Loucy (cell line): ENCODE results near the gene ZNF341.
"Not testable (repeated sequence)": the region's sequence is repeated elsewhere in the genome, so short reads cannot be mapped to it uniquely, and the experiment has no call there.

Experiments used
- H2AFZ ChIP-seq: fragments of 200-600 bp; sonication (generic); 2 replicates; pipeline ENCODE4 v1.6.0; 2016; ENCODE audit warnings: antibody characterized with exemption, mild to moderate bottlenecking, low read length, moderate library complexity
- H3F3A ChIP-seq: fragments of 200-600 bp; 2 replicates; pipeline ENCODE4 v1.6.0; 2016; ENCODE audit warnings: antibody characterized with exemption, low read depth, mild to moderate bottlenecking
- H3K27me3 ChIP-seq: fragments of 200-600 bp; sonication (generic); 2 replicates; pipeline ENCODE4 v1.6.1; 2014; ENCODE audit warnings: low read length, mild to moderate bottlenecking; ENCODE audit not compliant: insufficient read depth, poor library complexity, severe bottlenecking
- H3K36me3 ChIP-seq: fragments of 200-600 bp; sonication (generic); 2 replicates; pipeline ENCODE4 v1.6.1; 2016; ENCODE audit warnings: low read length; ENCODE audit not compliant: insufficient read depth
- H3K4me1 ChIP-seq: fragments of 200-600 bp; sonication (generic); 2 replicates; pipeline ENCODE4 v1.5.1; 2014; ENCODE audit warnings: low read length, mild to moderate bottlenecking; ENCODE audit not compliant: insufficient read depth, poor library complexity, severe bottlenecking
- H3K4me2 ChIP-seq: fragments of 200-600 bp; sonication (generic); 2 replicates; pipeline ENCODE4 v1.6.0; 2014; ENCODE audit warnings: antibody characterized with exemption, low read length, low read depth, mild to moderate bottlenecking; ENCODE audit not compliant: poor library complexity, severe bottlenecking
- H3K4me3 ChIP-seq: fragments of 200-600 bp; sonication (generic); 2 replicates; pipeline ENCODE4 v1.5.1; 2014; ENCODE audit warnings: low read length, mild to moderate bottlenecking, mixed read lengths; ENCODE audit not compliant: poor library complexity, severe bottlenecking
- H3K79me2 ChIP-seq: fragments of 200-600 bp; sonication (generic); 2 replicates; pipeline ENCODE4 v1.6.1; 2014; ENCODE audit warnings: low read length; ENCODE audit not compliant: insufficient read depth
- H3K9ac ChIP-seq: fragments of 200-600 bp; sonication (generic); 2 replicates; pipeline ENCODE4 v1.6.0; 2014; ENCODE audit warnings: mild to moderate bottlenecking, low read depth, low read length, moderate library complexity; ENCODE audit not compliant: poor library complexity, severe bottlenecking
- H3K9me2 ChIP-seq: fragments of 200-600 bp; sonication (generic); replicated peaks from 2 replicates; pipeline ENCODE4 v1.6.1; 2016; ENCODE audit warnings: low read depth, low read length, mixed read lengths
- H3K9me3 ChIP-seq: fragments of 200-600 bp; sonication (generic); 2 replicates; pipeline ENCODE4 v1.6.1; 2014; ENCODE audit warnings: mild to moderate bottlenecking, antibody characterized with exemption, low read length, low read depth; ENCODE audit not compliant: insufficient read depth
- H4K20me1 ChIP-seq: fragments of 200-600 bp; sonication (generic); 2 replicates; pipeline ENCODE4 v1.6.0; 2014; ENCODE audit warnings: antibody characterized with exemption, low read length, mild to moderate bottlenecking; ENCODE audit not compliant: insufficient read depth, poor library complexity, severe bottlenecking
- CTCF ChIP-seq: fragments of 200-600 bp; sonication (generic); conservative IDR thresholded peaks from 2 replicates; pipeline ENCODE4 v1.5.1; 2014; ENCODE audit warnings: mild to moderate bottlenecking, antibody characterized with exemption, low read length
- EZH2phosphoT487 ChIP-seq: fragments of 200-600 bp; IDR thresholded peaks from 2 replicates; pipeline ENCODE4 v1.6.1; 2018; ENCODE audit warnings: antibody characterized with exemption, mild to moderate bottlenecking, moderate library complexity, borderline replicate concordance

The ZNF341 gene

GRCh38 chr20:33753143-33753542, 21.3 kb downstream of the ZNF341 start:
- Histone ChIP-seq H3K9me2 (no peaks in the 10 kb centered on the region), H3K27me3 (no peaks in the 10 kb centered on the region), H3K4me1 (peaks cover 6% of the 10 kb centered on the region), H4K20me1 (no peaks in the 10 kb centered on the region), H3K79me2 (no peaks in the 10 kb centered on the region), H3K9me3 (no peaks in the 10 kb centered on the region), H3F3A (no peaks in the 10 kb centered on the region), H3K9ac (no peak overlapping the region), H2AFZ (no peak overlapping the region), H3K4me3 (no peak overlapping the region), H3K4me2 (no peak overlapping the region), H3K36me3 (peaks cover 3% of the 10 kb centered on the region)
- TF ChIP-seq CTCF (no peak), EZH2phosphoT487 (no peak)

DNA sequence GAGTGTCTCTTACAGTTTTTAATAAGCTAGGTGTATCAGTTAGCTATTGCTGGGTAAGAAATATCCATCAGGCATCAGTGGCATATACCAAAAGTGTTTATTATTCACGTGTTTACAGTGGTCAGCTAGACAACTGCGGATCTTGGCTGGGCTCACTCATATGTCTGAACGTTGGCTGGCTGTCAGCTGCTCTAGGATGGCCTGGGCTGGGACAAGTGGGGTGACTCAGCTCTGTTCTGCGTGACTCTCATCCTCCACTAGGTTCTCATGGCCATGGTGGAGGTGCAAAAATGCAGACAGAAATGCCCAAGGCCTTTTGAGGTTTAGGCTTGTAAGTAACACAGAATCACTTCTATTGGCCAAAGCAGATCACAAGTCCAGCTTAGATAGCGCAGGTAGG, 22.0 kb downstream of the ZNF341 start:
- no peaks in the 10 kb centered on the region for H3K27me3 ChIP-seq
- no peaks in the 10 kb centered on the region for H4K20me1 ChIP-seq
- H3K9me3 ChIP-seq: no peaks in the 10 kb centered on the region
- peaks cover 6% of the 10 kb centered on the region for H3K4me1 ChIP-seq
- H3K4me2 ChIP-seq: no peak overlapping the region
- H3K9ac ChIP-seq: no peak overlapping the region
- H2AFZ ChIP-seq: no peak overlapping the region
- H3K79me2 ChIP-seq: no peaks in the 10 kb centered on the region
- no peak overlapping the region for H3K4me3 ChIP-seq
- H3K9me2 ChIP-seq: no peaks in the 10 kb centered on the region
- no peaks in the 10 kb centered on the region for H3F3A ChIP-seq
- peaks cover 3% of the 10 kb centered on the region for H3K36me3 ChIP-seq
- no peak for TF ChIP-seq CTCF
- no peak for TF ChIP-seq EZH2phosphoT487

- Histone ChIP-seq H2AFZ (peak overlapping the region; percentile 75), H3K9ac (peak overlapping the region; percentile 31), H3K4me2 (peak overlapping the region; percentile 38)
- not testable (repeated sequence) for H3K9me3 ChIP-seq, H3K4me3 ChIP-seq, H3K36me3 ChIP-seq, H3F3A ChIP-seq, H3K9me2 ChIP-seq, H3K79me2 ChIP-seq, H3K27me3 ChIP-seq, H4K20me1 ChIP-seq, H3K4me1 ChIP-seq
These were observed 24.2 kb downstream of the ZNF341 start for GRCh38 chr20:33755936-33756490.

DNA sequence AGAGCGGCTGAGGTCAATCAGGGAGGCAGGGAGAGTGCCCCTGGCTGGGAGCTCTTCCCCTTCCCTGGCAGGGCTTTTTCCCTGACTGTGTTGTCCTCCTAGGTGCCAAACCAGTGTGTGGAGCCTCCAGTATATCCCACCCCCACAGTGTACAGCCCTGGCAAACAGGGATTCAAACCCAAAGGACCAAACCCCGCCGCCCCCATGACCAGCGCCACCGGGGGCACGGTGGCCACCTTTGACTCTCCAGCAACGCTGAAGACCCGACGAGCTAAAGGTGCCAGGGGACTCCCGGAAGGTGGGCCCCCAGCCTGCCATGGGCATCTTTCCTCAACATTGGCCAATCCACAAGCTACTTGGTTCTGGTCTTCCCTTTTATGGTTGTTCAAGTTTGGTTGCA, 25.2 kb downstream of the ZNF341 start:
- Histone ChIP-seq H3K79me2 (no peaks in the 10 kb centered on the region), H3K27me3 (no peaks in the 10 kb centered on the region), H3K4me2 (no peak overlapping the region), H3K4me1 (peaks cover 6% of the 10 kb centered on the region), H3K9me3 (no peaks in the 10 kb centered on the region), H2AFZ (no peak overlapping the region), H4K20me1 (no peaks in the 10 kb centered on the region), H3K4me3 (no peak overlapping the region), H3F3A (no peaks in the 10 kb centered on the region), H3K9me2 (no peaks in the 10 kb centered on the region), H3K9ac (no peak overlapping the region), H3K36me3 (peaks cover 3% of the 10 kb centered on the region)
- TF ChIP-seq EZH2phosphoT487 (no peak), CTCF (no peak)
